Activated CD8-positive, alpha-beta memory T cell treated with anti-CD3 and anti-CD28 coated beads for 48 hours (primary cell): ENCODE measurements around the gene SLF2.

Experiments used
- DNase-seq, 3 experiments: peaks; one replicate each; pipeline ENCODE4 v3.0.0-alpha.2; 2020; ENCODE audit warnings: low read depth in 2 of 3, low spot score in 2 of 3

SLF2 gene

GRCh38 chr10:100980311-100980710 is 67.5 kb downstream of the SLF2 start:
- DNase-seq, result no peak

- DNase-seq, result no peak
These were observed 67.9 kb downstream of the SLF2 start for GRCh38 chr10:100980711-100981110.

DNA sequence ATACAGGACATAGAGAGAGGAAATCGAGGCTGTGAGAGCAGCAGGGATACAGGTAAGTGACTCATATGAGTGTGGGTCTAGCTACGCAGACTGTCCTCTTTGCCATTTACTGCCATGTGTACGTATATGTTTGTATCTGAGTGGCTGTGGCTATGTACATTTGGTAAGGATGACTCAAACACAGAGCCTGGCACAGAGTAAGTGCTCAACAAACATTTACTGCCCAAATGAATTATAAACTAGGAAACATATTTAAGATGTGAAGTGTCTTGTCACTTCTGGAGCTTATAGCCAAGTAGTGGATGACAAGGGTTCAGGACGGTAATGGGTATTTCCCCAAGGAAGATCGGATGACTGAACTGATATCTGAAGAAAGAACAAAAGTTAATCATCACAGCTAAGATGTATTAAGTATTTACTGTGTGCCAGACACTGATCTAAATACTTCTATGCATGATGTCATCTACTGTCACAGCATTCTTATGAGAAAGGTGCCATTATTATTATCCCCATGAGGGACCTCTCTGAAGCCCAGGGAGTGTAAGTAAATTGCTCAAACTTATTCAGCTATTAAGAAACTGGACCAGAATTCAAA is 68.5 kb downstream of the SLF2 start:
- DNase-seq, result no peak

DNA sequence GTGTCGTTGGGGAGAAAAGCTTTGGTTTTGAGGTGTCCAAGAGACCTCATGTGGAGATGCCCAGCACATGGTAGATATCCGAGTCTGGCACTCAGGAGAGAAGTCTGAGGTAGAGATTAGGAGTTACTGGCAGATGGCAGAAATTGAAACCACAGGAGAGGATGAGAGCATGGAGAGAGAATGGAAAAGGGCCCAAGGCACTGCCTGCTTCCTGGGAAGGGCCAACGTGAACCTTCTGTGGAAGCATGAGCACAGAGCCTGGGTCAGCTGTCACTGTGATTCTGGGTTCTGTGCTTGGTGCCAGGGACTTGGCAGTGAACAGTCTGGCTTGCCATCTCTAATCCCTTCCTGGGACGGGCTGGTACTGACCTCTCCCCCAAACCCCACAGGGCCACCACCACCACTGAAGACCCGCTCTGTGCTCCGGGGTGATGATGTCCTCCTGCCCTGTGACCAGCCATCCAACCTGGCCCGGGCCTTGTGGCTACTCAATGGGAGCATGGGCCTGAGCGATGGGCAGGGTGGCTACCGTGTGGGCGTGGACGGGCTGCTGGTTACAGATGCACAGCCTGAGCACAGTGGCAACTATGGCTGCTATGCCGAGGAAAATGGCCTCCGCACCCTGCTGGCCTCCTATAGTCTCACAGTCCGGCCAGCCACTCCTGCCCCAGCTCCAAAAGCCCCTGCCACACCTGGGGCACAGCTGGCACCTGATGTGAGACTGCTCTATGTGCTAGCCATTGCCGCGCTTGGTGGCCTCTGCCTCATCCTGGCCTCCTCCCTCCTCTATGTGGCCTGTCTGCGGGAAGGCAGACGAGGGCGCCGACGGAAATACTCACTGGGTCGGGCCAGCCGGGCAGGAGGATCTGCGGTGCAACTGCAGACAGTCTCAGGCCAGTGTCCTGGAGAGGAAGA is 70.4 kb downstream of the SLF2 start:
- no peak for DNase-seq

GRCh38 chr10:100983868-100984671 is 71.3 kb downstream of the SLF2 start:
- no peak for DNase-seq

DNA sequence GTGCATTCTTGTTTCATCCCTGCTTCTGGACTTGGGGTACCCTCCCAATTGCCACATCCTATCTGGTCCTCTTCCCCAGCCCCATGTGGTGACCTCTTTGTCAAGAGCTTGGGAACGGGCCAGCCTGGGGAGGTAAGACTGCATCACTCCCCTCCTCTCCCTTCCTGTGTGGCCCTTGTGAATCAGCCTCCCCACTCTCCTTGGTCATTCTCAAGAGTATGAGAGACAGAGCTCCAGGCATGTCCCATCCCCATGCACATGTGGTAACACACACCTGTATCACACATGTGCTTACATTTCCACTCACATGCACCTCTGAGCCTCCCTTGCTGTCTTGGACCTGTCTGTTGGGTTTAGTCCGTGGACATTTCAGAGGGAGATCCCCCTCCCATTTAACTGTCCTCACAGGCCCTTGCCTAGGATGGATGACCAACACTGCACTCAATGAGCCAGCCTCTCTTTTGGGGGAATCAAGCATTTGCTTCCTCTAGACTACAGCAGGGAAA is 72.0 kb downstream of the SLF2 start:
- no peak for DNase-seq

DNA sequence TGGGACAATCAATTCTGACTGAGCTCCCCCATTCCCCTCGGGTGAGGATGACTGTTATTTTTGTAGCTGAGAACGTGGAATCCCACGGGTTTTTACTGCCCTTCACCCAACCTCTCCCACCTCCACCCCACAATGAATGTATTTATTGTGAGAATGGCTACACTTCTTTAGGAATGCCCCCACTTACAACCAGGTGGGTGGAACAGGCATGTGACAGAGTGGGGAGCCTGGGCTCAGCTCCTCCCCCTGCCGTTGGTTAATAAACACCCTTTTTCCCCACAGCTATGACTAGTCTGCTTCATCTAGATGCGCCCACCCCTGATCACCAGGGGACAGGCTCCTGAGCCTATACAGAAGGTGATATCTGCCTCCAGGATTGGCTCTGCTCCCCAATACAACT is 72.6 kb downstream of the SLF2 start:
- DNase-seq, result no peak

DNA sequence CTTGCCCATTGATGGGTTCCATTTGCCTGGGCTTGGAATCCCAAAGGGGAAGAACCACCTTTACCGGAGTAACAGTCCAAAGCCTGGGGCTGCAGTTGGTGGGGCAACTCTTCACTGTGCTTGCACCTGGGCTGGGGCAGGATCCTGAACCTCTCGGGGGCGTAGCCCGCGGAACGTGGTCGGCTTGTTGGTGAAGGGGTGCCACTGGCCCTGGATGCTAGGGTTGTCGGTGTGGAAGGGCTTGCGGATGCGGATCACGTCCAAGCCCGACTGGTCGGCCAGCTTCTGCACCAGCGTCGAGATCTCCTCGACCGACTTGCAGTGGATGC is 73.8 kb downstream of the SLF2 start:
- no peak for DNase-seq

DNA sequence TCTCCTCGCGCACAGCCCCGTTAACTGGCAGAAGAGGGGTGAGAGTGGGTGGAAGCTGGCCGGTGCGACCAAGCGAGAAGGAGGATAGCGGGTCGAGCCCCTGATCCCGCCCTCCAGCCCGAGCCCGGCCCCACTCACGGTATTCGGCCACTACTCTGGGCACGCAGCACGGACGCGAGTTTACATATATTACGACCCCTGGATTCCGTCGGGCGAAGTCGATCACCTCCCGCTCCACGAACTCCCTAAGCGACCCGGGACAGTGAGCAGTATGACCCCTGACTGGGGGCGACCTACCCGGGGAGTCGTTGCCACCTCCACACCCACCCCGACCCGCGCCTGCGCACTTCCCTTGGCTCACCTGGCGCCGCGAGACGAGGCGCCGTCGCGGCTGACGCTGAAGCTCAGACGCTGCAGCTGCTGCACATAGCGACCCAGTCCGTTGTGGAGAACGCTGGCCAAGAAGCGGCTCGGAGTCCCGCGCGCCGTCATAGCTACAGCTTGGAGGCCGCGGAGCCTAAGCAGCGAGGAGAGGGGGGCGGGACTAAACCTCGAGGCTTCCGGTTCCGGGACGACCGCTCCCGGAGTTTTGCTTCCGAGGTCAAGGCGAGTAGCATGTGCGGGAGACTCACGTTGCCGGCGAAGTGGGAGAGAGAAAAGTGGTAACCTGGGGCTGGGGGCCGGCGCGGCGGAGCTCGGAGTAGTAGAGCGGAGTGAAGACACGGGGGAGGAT is 74.4 kb downstream of the SLF2 start, which contains the start of the genes MRPL43 and TWNK:
MRPL43 (minus strand) TSS at position 546 of the 733 bp plus-strand sequence; CDS start at position 492, 54 bp downstream.
TWNK (plus strand) TSS at position 592 of the 733 bp plus-strand sequence. CDS start 668 bp downstream, outside the sequence.
- peak; percentile 60 to 63 (median 61) for DNase-seq

DNA sequence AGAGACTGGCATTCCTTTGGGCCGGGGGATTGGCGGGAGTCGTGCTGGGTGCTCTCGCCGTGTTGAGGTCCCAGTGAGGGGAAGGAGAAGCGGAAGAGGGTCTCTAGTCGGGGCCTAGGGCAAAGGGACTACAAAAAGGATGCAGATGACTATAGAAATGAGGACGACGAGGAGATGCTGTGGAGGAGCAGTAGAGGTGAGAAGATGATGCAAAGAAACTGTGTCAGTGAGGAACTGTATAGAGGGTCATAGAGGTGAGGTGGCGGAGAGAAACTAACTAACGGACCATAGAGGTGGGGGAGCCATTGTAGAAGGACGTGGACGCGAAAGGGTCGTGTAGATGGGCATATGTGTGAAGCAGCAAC is 74.9 kb downstream of the SLF2 start:
- DNase-seq, result no peak

GRCh38 chr10:100988166-100988565 is 75.4 kb downstream of the SLF2 start:
- no peak for DNase-seq

- no peak for DNase-seq
These were observed 76.3 kb downstream of the SLF2 start for GRCh38 chr10:100989088-100989487.

DNA sequence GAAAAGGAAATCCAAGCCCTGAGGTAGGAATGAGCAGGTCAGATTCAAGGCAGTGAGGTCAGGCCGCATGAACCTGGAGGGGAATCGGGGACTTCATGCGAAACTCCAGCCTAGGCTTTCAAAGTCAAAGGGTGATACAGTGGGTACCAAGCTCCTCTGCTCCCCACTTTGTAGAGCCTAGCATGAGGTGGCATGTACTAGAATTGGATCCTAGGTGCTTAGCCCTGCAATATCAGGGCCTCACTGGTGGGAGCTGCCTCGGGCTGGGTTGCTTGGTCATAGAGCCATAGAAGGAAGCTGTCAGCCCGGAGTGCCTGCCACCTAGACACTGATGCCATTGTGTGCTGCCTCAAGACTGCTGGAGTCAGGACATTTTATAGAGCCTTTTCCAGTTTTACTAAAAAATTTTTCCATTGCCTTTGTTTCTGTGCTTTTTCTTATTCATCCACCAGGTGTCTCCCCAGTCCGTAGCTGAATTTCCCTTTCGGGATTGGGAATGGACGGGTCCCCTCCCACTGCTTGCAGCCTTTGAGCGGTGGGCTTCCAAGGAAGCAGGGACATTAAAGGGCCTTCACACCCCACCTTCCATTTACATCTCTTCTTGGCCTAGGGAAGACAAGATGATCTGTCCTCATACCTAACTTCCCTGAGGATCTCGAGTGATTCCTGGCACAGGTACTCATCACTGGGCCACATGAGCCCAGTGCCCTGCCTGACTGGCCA is 81.4 kb downstream of the SLF2 start:
- DNase-seq, result no peak

- no peak for DNase-seq
These were observed 82.4 kb downstream of the SLF2 start for GRCh38 chr10:100995181-100995580.

- DNase-seq, result no peak
These were observed 84.1 kb downstream of the SLF2 start for GRCh38 chr10:100996678-100997359.

GRCh38 chr10:100997360-100998182 is 84.8 kb downstream of the SLF2 start:
- DNase-seq, result peak in 2 of 3 experiments; percentile 59 to 68

GRCh38 chr10:100998183-100998990 is 85.6 kb downstream of the SLF2 start:
- peak in 1 of 3 experiments; percentile 40 for DNase-seq
